ENCODE data around the gene EFNA5. TPM values are rescaled to one million over a fixed set of nuclear protein-coding genes. Genes with fewer than 3 reads are reported as not detected.

Gene EFNA5
- total and polyA plus RNA-seq, 2 of the 13 experiments (the other 11 are each of a cell fraction or from before 2014, with no cell fraction given): not detected

GRCh38 chr5:107464416-107464815 is 206.3 kb downstream of the EFNA5 start:
- Histone ChIP-seq H2AFZ (ENCODE audit: low read length) (no peak overlapping the region), H3K27me3 (ENCODE audit: control insufficient read depth in 1 of 2, insufficient read depth in 2 of 2, low read length in 2 of 2) (no peaks in the 10 kb centered on the region; a peak in 1 of 5 replicates), H3K9me3 (ENCODE audit: low read length) (no peaks in the 10 kb centered on the region), H3K79me2 (ENCODE audit: insufficient read depth, low read length) (no peaks in the 10 kb centered on the region), H4K20me1 (ENCODE audit: insufficient read depth, low read length) (no peaks in the 10 kb centered on the region), H3K4me3 (replicated peaks in 1 of 3; ENCODE audit: insufficient read depth in 1 of 3, low read depth in 2 of 3, low read length in 3 of 3) (no peak overlapping the region), H3K36me3 (replicated peaks in 1 of 2; ENCODE audit: control insufficient read depth in 1 of 2, insufficient read depth in 2 of 2, low read length in 2 of 2) (no peaks in the 10 kb centered on the region), H3K9ac (ENCODE audit: insufficient read depth, low read depth, low read length) (no peak overlapping the region), H3K4me1 (ENCODE audit: insufficient read depth, low read length) (no peaks in the 10 kb centered on the region), H3K4me2 (ENCODE audit: low read depth, low read length) (no peak overlapping the region), H3K27ac (ENCODE audit: extremely low read length, insufficient read depth, low read length) (no peak overlapping the region)
- TF ChIP-seq KDM5A (IDR thresholded peaks at IDR 0.05; ENCODE audit: borderline replicate concordance, low read length): no peak
- TF ChIP-seq HMG20A (CRISPR knock-in tag; IDR thresholded peaks at IDR 0.05; ENCODE audit: borderline replicate concordance): no peak
- TF ChIP-seq SPEN (CRISPR knock-in tag; IDR thresholded peaks at IDR 0.05; ENCODE audit: low read depth): no peak
- no peak for TF ChIP-seq ZNF451 (CRISPR knock-in tag; IDR thresholded peaks at IDR 0.05)
- no peak for TF ChIP-seq ZNF704 (CRISPR knock-in tag; IDR thresholded peaks at IDR 0.05; ENCODE audit: borderline replicate concordance)
- TF ChIP-seq TBL1XR1 (IDR thresholded peaks at IDR 0.05; ENCODE audit: borderline replicate concordance, low read length, partially characterized antibody): no peak
- TF ChIP-seq ZNF776 (CRISPR knock-in tag; IDR thresholded peaks at IDR 0.05): no peak
- TF ChIP-seq XRCC5 (optimal IDR thresholded peaks at IDR 0.05; ENCODE audit: low read length): no peak
- TF ChIP-seq ZNF326 (CRISPR knock-in tag; IDR thresholded peaks at IDR 0.05; ENCODE audit: borderline replicate concordance): no peak
- TF ChIP-seq ZNF317 (CRISPR knock-in tag; IDR thresholded peaks at IDR 0.05): no peak
- no peak for TF ChIP-seq HOMEZ (CRISPR knock-in tag; IDR thresholded peaks at IDR 0.05; ENCODE audit: low read depth)
- ChIA-PET CTCF (ENCODE audit: low intra/inter-chr PET ratio, low total read pairs) (no interaction called here), POLR2A (no interaction called here)
- intact Hi-C loops (cut with micrococcal nuclease; ENCODE audit: unreplicated experiment) (no loop called here), in situ Hi-C loops (cut with HindIII; ENCODE audit: extremely low pct_ligation_motif_present, low pct_unique_long_range_greater_than_20kb) (no loop called here)
- DNase-seq (ENCODE audit: low spot score) (no peak), ATAC-seq (no peak), FAIRE-seq (no peak)
- WGBS (ENCODE audit: low lambda C conversion rate): 0% methylated on average over 4 of the region's 4 CpGs
- BruUV-seq (replicated peaks): no TSS peak

All from HepG2 (cell line).